Endothelial cell of umbilical vein (primary cell): ENCODE data around the gene CABLES1. TPM values are rescaled to one million over a fixed set of nuclear protein-coding genes. Genes with fewer than 3 reads are reported as not detected.
A peak's percentile ranks its signal among the peaks of the same experiment; 100 is the strongest.

Experiments
- BruUV-seq: library from RNA; stranded (reverse); fragments of 400-500 nt; replicated peaks from 2 replicates; lab custom pipeline; 2021; lab: Mats Ljungman, UMichigan
- CTCF ChIA-PET: fragments of 300-600, 350-600 bp; sonication (Branson Sonifier 250); formaldehyde crosslinking; loops from one replicate; lab custom pipeline; 2021; ENCODE audit warnings: antibody characterized with exemption, inconsistent platforms; lab: Charles Lee
- POLR2A ChIA-PET: fragments of 300-600, 350-600 bp; sonication (Branson Sonifier 250); formaldehyde crosslinking; loops from one replicate; lab custom pipeline; 2021; ENCODE audit warnings: antibody characterized with exemption, inconsistent platforms; lab: Charles Lee
- DNase-seq: peaks from one replicate; pipeline ENCODE4 v3.0.0-alpha.2; 2011; ENCODE audit warnings: low read depth, low spot score
- FAIRE-seq: peaks from 2 replicates; lab custom pipeline; 2011; peaks lifted over from hg19 to GRCh38; lab: Jason Lieb, UNC
- H2AFZ ChIP-seq: 2 replicates; pipeline ENCODE4 v1.6.0; 2012; ENCODE audit warnings: low read depth, low read length, control low read depth, inconsistent platforms
- H3K27ac ChIP-seq: 2 replicates; pipeline ENCODE4 v1.5.1; 2011; ENCODE audit warnings: low read depth, mild to moderate bottlenecking, control low read depth, low read length, moderate library complexity; ENCODE audit not compliant: insufficient read depth
- H3K27me3 ChIP-seq, 2 experiments: 2 replicates each; pipeline versions ENCODE4 v1.6.0 to v1.6.1; 2011; ENCODE audit warnings: low read length in 2 of 2, mixed read lengths in 1 of 2; ENCODE audit not compliant: control insufficient read depth in 2 of 2, insufficient read depth in 2 of 2
- H3K36me3 ChIP-seq, 2 experiments: 2 replicates in 1 of 2; 3 replicates in 1 of 2; pipeline ENCODE4 v1.5.1; 2011; ENCODE audit warnings: low read length in 2 of 2, mild to moderate bottlenecking in 1 of 2, moderate library complexity in 1 of 2; ENCODE audit not compliant: control insufficient read depth in 2 of 2, insufficient read depth in 2 of 2; ENCODE audit errors: extremely low read depth in 1 of 2
- H3K4me1 ChIP-seq: 3 replicates; pipeline ENCODE4 v1.5.1; 2011; ENCODE audit warnings: mild to moderate bottlenecking, low read length; ENCODE audit not compliant: control insufficient read depth, insufficient read depth; ENCODE audit errors: extremely low read depth
- H3K4me2 ChIP-seq: 2 replicates; pipeline ENCODE4 v1.6.1; 2011; ENCODE audit warnings: low read length, control low read depth, mixed read lengths; ENCODE audit not compliant: insufficient read depth
- H3K4me3 ChIP-seq, 3 experiments: fragments of 200-600 bp in 1 of 3; sonication (generic), shearing (Covaris generic) in 1 of 3; replicated peaks in 1 of 3; 2 replicates each; pipeline ENCODE4 v1.5.1; 2011 to 2016; ENCODE audit warnings: control low read depth in 3 of 3, low read length in 3 of 3, mild to moderate bottlenecking in 2 of 3, inconsistent platforms in 1 of 3, low read depth in 1 of 3, moderate library complexity in 1 of 3; ENCODE audit not compliant: insufficient read depth in 1 of 3
- H3K79me2 ChIP-seq: 2 replicates; pipeline ENCODE4 v1.6.0; 2012; ENCODE audit warnings: low read length, inconsistent platforms; ENCODE audit not compliant: control insufficient read depth, insufficient read depth
- H3K9ac ChIP-seq: replicated peaks from 2 replicates; pipeline ENCODE3; 2011; ENCODE audit warnings: low read length, control low read depth; ENCODE audit not compliant: insufficient read depth; ENCODE audit errors: extremely low read depth
- H3K9me1 ChIP-seq: replicated peaks from 3 replicates; pipeline ENCODE4 v1.6.0; 2011; ENCODE audit warnings: mild to moderate bottlenecking, low read length; ENCODE audit not compliant: control insufficient read depth, insufficient read depth; ENCODE audit errors: extremely low read depth
- H3K9me3 ChIP-seq: replicated peaks from 2 replicates; pipeline ENCODE4 v1.5.1; 2012; ENCODE audit warnings: low read length, inconsistent platforms; ENCODE audit not compliant: control insufficient read depth, insufficient read depth
- H4K20me1 ChIP-seq: replicated peaks from 2 replicates; pipeline ENCODE3; 2011; ENCODE audit warnings: mild to moderate bottlenecking, low read length; ENCODE audit not compliant: control insufficient read depth, insufficient read depth; ENCODE audit errors: extremely low read depth
- CTCF ChIP-seq, 2 donors: IDR thresholded peaks; 1 replicate in 1 of 2; 2 replicates in 1 of 2; pipeline ENCODE4 v1.5.1; 2011; ENCODE audit warnings: low read length in 2 of 2, mild to moderate bottlenecking in 2 of 2, moderate library complexity in 2 of 2, control low read depth in 1 of 2, inconsistent platforms in 1 of 2, low read depth in 1 of 2; ENCODE audit not compliant: insufficient read depth in 1 of 2; ENCODE audit errors: extremely low read depth in 1 of 2
- EZH2 ChIP-seq: IDR thresholded peaks from 2 replicates; pipeline ENCODE4 v1.6.1; 2012; ENCODE audit warnings: borderline replicate concordance, low read depth, mild to moderate bottlenecking, moderate library complexity, low read length, inconsistent platforms; ENCODE audit not compliant: severe bottlenecking
- FOS ChIP-seq: IDR thresholded peaks from 2 replicates; pipeline ENCODE4 v1.6.1; 2011; ENCODE audit warnings: mild to moderate bottlenecking, low read length, moderate library complexity, borderline replicate concordance; ENCODE audit not compliant: insufficient read depth
- GATA2 ChIP-seq: IDR thresholded peaks from 2 replicates; pipeline ENCODE4 v1.7.0; 2011; ENCODE audit warnings: low read depth, mild to moderate bottlenecking, moderate library complexity, mixed read lengths, low read length; ENCODE audit not compliant: insufficient read length, insufficient read depth
- JUN ChIP-seq: IDR thresholded peaks from 2 replicates; pipeline ENCODE4 v1.6.1; 2011; ENCODE audit warnings: borderline replicate concordance, low read depth; ENCODE audit not compliant: insufficient read length, insufficient read depth
- MAX ChIP-seq: IDR thresholded peaks from 2 replicates; pipeline ENCODE4 v1.6.1; 2011; ENCODE audit not compliant: insufficient read depth, insufficient read length
- MYC ChIP-seq: IDR thresholded peaks from one replicate; pipeline ENCODE4 v1.6.1; 2011; ENCODE audit warnings: mild to moderate bottlenecking, low read depth, low read length
- POLR2A ChIP-seq: IDR thresholded peaks from 2 replicates; pipeline ENCODE4 v1.6.1; 2012; ENCODE audit warnings: low read depth, mild to moderate bottlenecking, control low read depth, low read length
- POLR2AphosphoS5 ChIP-seq: IDR thresholded peaks from 2 replicates; pipeline ENCODE4 v1.6.1; 2012; ENCODE audit warnings: low read depth, mild to moderate bottlenecking, control low read depth, low read length, moderate library complexity; ENCODE audit not compliant: insufficient read depth
- dilution Hi-C: fragments of 300-500 bp; cut with MboI; formaldehyde crosslinking; loops from one replicate; pipeline ENCODE4 v1.15.0; 2019; ENCODE audit warnings: low sequenced_read_pairs; ENCODE audit not compliant: extremely low pct_ligation_motif_present
- intact Hi-C: fragments of 100-400 bp; cut with micrococcal nuclease; formaldehyde crosslinking; loops from one replicate; pipeline ENCODE4 v1.10.0; 2022
- polyA plus RNA-seq, 4 experiments: library from polyadenylated mRNA; depleted of rRNA in 3 of 4; stranded (reverse) in 3 of 4; unstranded in 1 of 4; fragments of >200 nt; gene quantifications; 2 replicates each; pipeline versions ENCODE4 v1.2.1 to v1.2.3, GENCODE V29; 2011 to 2012; ENCODE audit warnings: missing spikeins in 1 of 4
- total RNA-seq: library from RNA; stranded (reverse); gene quantifications from 2 replicates; pipeline ENCODE4 v1.2.3, GENCODE V29; 2021

CABLES1 gene
- total and polyA plus RNA-seq, 2 donors (not counting 3 experiments of a cell fraction or from before 2014, with no cell fraction given), result 40.2 to 71.1 TPM

GRCh38 chr18:23176701-23177432, 41.6 kb downstream of the CABLES1 start:
- intact Hi-C loops, result no loop called here
- H2AFZ ChIP-seq, result no peak overlapping the region
- no peak overlapping the region for H3K27ac ChIP-seq
- no peak overlapping the region for H3K9ac ChIP-seq
- DNase-seq, result no peak
- H3K4me1 ChIP-seq, result peaks cover 15% of the 10 kb centered on the region
- H3K27me3 ChIP-seq, result no peaks in the 10 kb centered on the region
- ChIA-PET CTCF (interaction anchor here (0.7 kb wide), 1 partner anchor 29 kb away, joined by 3 read pairs; no protein-coding TSS in a partner anchor), POLR2A (no interaction called here)
- peaks cover 33% of the 10 kb centered on the region for H3K79me2 ChIP-seq
- BruUV-seq, result no TSS peak
- no peak overlapping the region for H3K4me2 ChIP-seq
- TF ChIP-seq POLR2AphosphoS5 (no peak), MAX (no peak), MYC (no peak), POLR2A (no peak), GATA2 (no peak)
- no peaks in the 10 kb centered on the region for H3K9me1 ChIP-seq
- H4K20me1 ChIP-seq, result peaks cover 2% of the 10 kb centered on the region
- H3K36me3 ChIP-seq, result peaks cover 0 to 8% of the 10 kb centered on the region in 2 experiments
- H3K4me3 ChIP-seq, result no peak overlapping the region
- peak; percentile 12 for FAIRE-seq
- dilution Hi-C loops, result no loop called here
- H3K9me3 ChIP-seq, result no peaks in the 10 kb centered on the region

- Histone ChIP-seq H3K27ac (no peak overlapping the region), H3K9me3 (no peaks in the 10 kb centered on the region), H3K9me1 (no peaks in the 10 kb centered on the region), H3K79me2 (peaks cover 28% of the 10 kb centered on the region), H3K4me1 (peaks cover 15% of the 10 kb centered on the region), H3K4me2 (no peak overlapping the region), H3K4me3 (no peak overlapping the region), H3K9ac (no peak overlapping the region), H4K20me1 (peaks cover 2% of the 10 kb centered on the region), H2AFZ (no peak overlapping the region), H3K36me3 (peaks cover 0 to 12% of the 10 kb centered on the region in 2 experiments), H3K27me3 (no peaks in the 10 kb centered on the region)
- no TSS peak for BruUV-seq
- dilution Hi-C loops (no loop called here), intact Hi-C loops (no loop called here)
- ChIA-PET POLR2A (no interaction called here), CTCF (no interaction called here)
- no peak for FAIRE-seq
- DNase-seq, result no peak
- TF ChIP-seq MYC (no peak), EZH2 (no peak), JUN (no peak), GATA2 (no peak), FOS (no peak), POLR2A (no peak), CTCF (IDR thresholded peaks at IDR 0.05; ENCODE audit: extremely low read depth in 1 of 2, insufficient read depth in 1 of 2, low read depth in 1 of 2, low read length in 2 of 2) (no peak), POLR2AphosphoS5 (no peak)
Measured at GRCh38 chr18:23177433-23178072, 42.3 kb downstream of the CABLES1 start.
